IPS DF 6.9 (cell line): ENCODE measurements around the gene AGPS.

Source experiments
- DNase-seq: peaks from one replicate; pipeline ENCODE4 v3.0.0-alpha.2; 2013; ENCODE audit warnings: low read depth, low spot score
- H3K27ac ChIP-seq: one replicate; pipeline ENCODE4 v1.5.1; 2013; ENCODE audit warnings: low read length, control low read depth
- H3K27me3 ChIP-seq: 2 replicates; pipeline ENCODE4 v1.6.1; 2013; ENCODE audit warnings: mild to moderate bottlenecking, low read length; ENCODE audit not compliant: control insufficient read depth, insufficient read depth
- H3K36me3 ChIP-seq: 2 replicates; pipeline ENCODE4 v1.6.1; 2013; ENCODE audit warnings: low read length; ENCODE audit not compliant: control insufficient read depth, insufficient read depth
- H3K4me1 ChIP-seq: 2 replicates; pipeline ENCODE4 v1.6.1; 2013; ENCODE audit warnings: low read length; ENCODE audit not compliant: control insufficient read depth, insufficient read depth
- H3K4me3 ChIP-seq: 2 replicates; pipeline ENCODE4 v1.5.1; 2013; ENCODE audit warnings: mild to moderate bottlenecking, low read length
- H3K9me3 ChIP-seq: 2 replicates; pipeline ENCODE4 v1.6.1; 2013; ENCODE audit warnings: low read length, inconsistent platforms; ENCODE audit not compliant: control insufficient read depth, insufficient read depth
- WGBS: extraction: QIAGEN DNeasy Blood & Tissue Kit; methylation state at CpG from one replicate; pipeline ENCODE4 v1.1.7; 2013; ENCODE audit warnings: mixed read lengths, missing lambda C conversion rate; ENCODE audit not compliant: insufficient read length, insufficient coverage; 5-methylcytosine and 5-hydroxymethylcytosine counted together

AGPS gene

GRCh38 chr2:177525351-177525924 is 132.9 kb downstream of the AGPS start:
- H3K4me3 ChIP-seq: no peak overlapping the region
- no peaks in the 10 kb centered on the region for H3K27me3 ChIP-seq
- no CpG with 5 or more reads among the region's 3 CpGs for WGBS
- no peak overlapping the region for H3K27ac ChIP-seq
- no peak for DNase-seq
- no peaks in the 10 kb centered on the region for H3K9me3 ChIP-seq
- H3K36me3 ChIP-seq: no peaks in the 10 kb centered on the region
- no peaks in the 10 kb centered on the region; the same call in 1 of the 2 replicates for H3K4me1 ChIP-seq

- Histone ChIP-seq H3K4me1 (no peaks in the 10 kb centered on the region; the same call in 1 of the 2 replicates), H3K27me3 (no peaks in the 10 kb centered on the region), H3K27ac (no peak overlapping the region), H3K9me3 (no peaks in the 10 kb centered on the region), H3K36me3 (no peaks in the 10 kb centered on the region), H3K4me3 (no peak overlapping the region)
- DNase-seq: no peak
Observed at GRCh38 chr2:177528351-177528933, 135.9 kb downstream of the AGPS start.

- H3K36me3 ChIP-seq: no peaks in the 10 kb centered on the region
- no peaks in the 10 kb centered on the region for H3K27me3 ChIP-seq
- no peak overlapping the region for H3K27ac ChIP-seq
- H3K4me3 ChIP-seq: no peak overlapping the region
- no peaks in the 10 kb centered on the region; the same call in 1 of the 2 replicates for H3K4me1 ChIP-seq
- no CpG with 5 or more reads among the region's 3 CpGs for WGBS
- H3K9me3 ChIP-seq: no peaks in the 10 kb centered on the region
- DNase-seq: no peak
Observed at GRCh38 chr2:177529166-177529565, 136.6 kb downstream of the AGPS start.

GRCh38 chr2:177530561-177530960 is 138.0 kb downstream of the AGPS start:
- Histone ChIP-seq H3K36me3 (no peaks in the 10 kb centered on the region), H3K27me3 (no peaks in the 10 kb centered on the region), H3K4me1 (no peaks in the 10 kb centered on the region; the same call in 1 of the 2 replicates), H3K4me3 (no peak overlapping the region), H3K9me3 (no peaks in the 10 kb centered on the region), H3K27ac (no peak overlapping the region)
- DNase-seq: no peak

DNA sequence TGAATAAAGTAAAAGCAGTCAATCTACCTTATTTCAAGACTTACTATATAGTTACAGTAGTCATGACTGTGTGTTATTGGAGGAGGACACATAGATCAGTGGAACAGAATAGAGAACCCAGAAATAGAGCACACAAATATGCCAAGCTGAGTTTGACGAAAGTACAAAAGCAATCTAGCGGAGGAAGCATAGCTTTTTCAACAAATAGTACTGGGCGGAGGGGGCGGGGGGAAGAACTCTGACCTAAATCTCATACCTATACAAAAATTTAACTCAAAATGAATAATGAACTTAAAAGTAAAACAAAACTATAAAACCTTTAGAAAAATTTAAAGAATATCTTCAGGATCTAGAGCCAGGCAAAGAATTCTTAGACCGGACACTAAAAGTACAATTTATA is 139.1 kb downstream of the AGPS start:
- H3K36me3 ChIP-seq: no peaks in the 10 kb centered on the region
- H3K9me3 ChIP-seq: no peaks in the 10 kb centered on the region
- WGBS: no CpG with 5 or more reads among the region's 5 CpGs
- peaks cover 3% of the 10 kb centered on the region; the same call in 1 of the 2 replicates for H3K4me1 ChIP-seq
- no peak overlapping the region for H3K4me3 ChIP-seq
- H3K27ac ChIP-seq: no peak overlapping the region
- no peaks in the 10 kb centered on the region for H3K27me3 ChIP-seq
- DNase-seq: no peak

DNA sequence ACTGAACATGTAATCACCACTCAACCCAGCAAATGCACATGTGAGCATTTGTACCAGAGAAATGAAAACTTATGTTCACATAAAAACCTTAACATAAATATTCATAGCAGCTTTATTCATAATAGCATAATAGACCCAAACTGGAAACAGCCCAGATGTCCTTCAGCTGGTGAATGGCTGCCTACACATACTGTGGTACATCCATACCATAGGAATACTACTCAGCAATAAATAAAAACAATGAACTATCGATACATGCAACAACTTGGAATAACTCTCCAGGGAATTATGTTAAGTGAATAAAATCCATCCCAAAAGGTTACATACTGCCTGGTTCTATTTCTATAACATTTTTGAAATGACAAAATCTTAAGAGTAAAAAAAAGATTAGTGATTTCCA is 140.0 kb downstream of the AGPS start:
- no peak overlapping the region for H3K27ac ChIP-seq
- no CpG with 5 or more reads among the region's 1 CpG for WGBS
- no peaks in the 10 kb centered on the region for H3K36me3 ChIP-seq
- no peak overlapping the region for H3K4me3 ChIP-seq
- H3K9me3 ChIP-seq: no peaks in the 10 kb centered on the region
- no peaks in the 10 kb centered on the region for H3K27me3 ChIP-seq
- peaks cover 3% of the 10 kb centered on the region; the same call in 1 of the 2 replicates for H3K4me1 ChIP-seq
- no peak for DNase-seq

DNA sequence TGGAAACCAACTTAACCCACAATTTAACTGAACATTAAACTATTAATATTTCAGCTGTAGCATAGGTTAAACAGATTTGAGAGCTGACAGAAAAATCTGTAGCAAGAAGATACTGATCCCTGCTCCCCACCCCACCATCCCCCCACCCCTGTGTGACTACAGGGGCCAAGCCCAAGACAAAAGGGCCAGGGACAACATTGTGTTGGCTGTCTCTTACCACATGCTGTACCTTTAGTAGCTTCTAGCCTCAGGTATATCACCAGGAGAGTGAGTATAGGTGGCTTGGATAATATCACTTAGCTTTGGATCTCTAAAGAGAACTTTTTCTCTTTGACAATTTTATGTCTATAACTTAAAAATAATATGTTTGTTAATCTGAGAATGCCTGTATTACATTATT is 140.7 kb downstream of the AGPS start:
- Histone ChIP-seq H3K36me3 (no peaks in the 10 kb centered on the region), H3K9me3 (no peaks in the 10 kb centered on the region), H3K27ac (no peak overlapping the region), H3K27me3 (no peaks in the 10 kb centered on the region), H3K4me1 (peaks cover 3% of the 10 kb centered on the region; the same call in 1 of the 2 replicates), H3K4me3 (no peak overlapping the region)
- no peak for DNase-seq

DNA sequence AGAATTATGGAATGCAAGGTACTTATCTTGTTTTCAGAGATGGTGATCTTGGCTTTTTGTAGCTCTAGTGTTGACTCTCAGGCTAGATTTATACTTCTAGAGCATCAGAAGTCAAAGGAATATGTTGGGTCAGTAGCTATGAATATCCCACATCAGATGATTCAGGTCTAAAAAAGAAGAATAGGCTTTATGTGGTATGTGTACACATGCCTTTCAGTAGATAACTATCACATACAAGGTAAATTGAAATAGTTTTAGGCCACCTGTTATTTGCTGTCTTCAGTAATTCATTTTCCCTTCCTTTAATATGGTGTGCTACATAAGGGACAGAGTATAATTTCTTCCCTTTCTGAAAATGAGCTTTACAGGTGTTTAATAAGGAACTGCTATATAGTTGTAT is 142.4 kb downstream of the AGPS start:
- H3K27ac ChIP-seq: no peak overlapping the region
- no peaks in the 10 kb centered on the region for H3K36me3 ChIP-seq
- no peak for DNase-seq
- peaks cover 3% of the 10 kb centered on the region; the same call in 1 of the 2 replicates for H3K4me1 ChIP-seq
- no peaks in the 10 kb centered on the region for H3K9me3 ChIP-seq
- no peaks in the 10 kb centered on the region for H3K27me3 ChIP-seq
- no peak overlapping the region for H3K4me3 ChIP-seq

GRCh38 chr2:177535958-177536504 is 143.5 kb downstream of the AGPS start:
- no CpG with 5 or more reads among the region's 3 CpGs for WGBS
- no peak overlapping the region for H3K27ac ChIP-seq
- DNase-seq: no peak
- no peaks in the 10 kb centered on the region for H3K9me3 ChIP-seq
- peaks cover 3% of the 10 kb centered on the region; the same call in 1 of the 2 replicates for H3K4me1 ChIP-seq
- no peaks in the 10 kb centered on the region for H3K36me3 ChIP-seq
- H3K27me3 ChIP-seq: no peaks in the 10 kb centered on the region
- H3K4me3 ChIP-seq: no peak overlapping the region

GRCh38 chr2:177537213-177537612 is 144.6 kb downstream of the AGPS start:
- Histone ChIP-seq H3K4me1 (peaks cover 3% of the 10 kb centered on the region; the same call in 1 of the 2 replicates), H3K27me3 (no peaks in the 10 kb centered on the region), H3K4me3 (no peak overlapping the region), H3K27ac (no peak overlapping the region), H3K36me3 (no peaks in the 10 kb centered on the region), H3K9me3 (no peaks in the 10 kb centered on the region)
- DNase-seq: no peak
- 100% methylated on average over 1 of the region's 1 CpG for WGBS

- Histone ChIP-seq H3K36me3 (no peaks in the 10 kb centered on the region), H3K4me3 (no peak overlapping the region), H3K9me3 (no peaks in the 10 kb centered on the region), H3K27me3 (no peaks in the 10 kb centered on the region), H3K4me1 (peaks cover 3% of the 10 kb centered on the region; the same call in 1 of the 2 replicates), H3K27ac (no peak overlapping the region)
- no CpG with 5 or more reads among the region's 3 CpGs for WGBS
- DNase-seq: no peak
Observed at GRCh38 chr2:177537636-177538035, 145.1 kb downstream of the AGPS start.
